CD8-positive, alpha-beta memory T cell (primary cell): ENCODE data around the gene GATA6. TPM values are rescaled to one million over a fixed set of nuclear protein-coding genes. Genes with fewer than 3 reads are reported as not detected.

Experiments
- CTCF ChIA-PET: fragments of 350-600 bp; sonication (Branson Sonifier 250); formaldehyde crosslinking; loops from one replicate; lab custom pipeline; 2021; ENCODE audit warnings: antibody characterized with exemption; lab: Charles Lee
- POLR2A ChIA-PET: fragments of 350-600 bp; sonication (Branson Sonifier 250); formaldehyde crosslinking; loops from one replicate; lab custom pipeline; 2021; ENCODE audit warnings: antibody characterized with exemption; lab: Charles Lee
- DNase-seq, 5 donors: peaks; one replicate each; pipeline versions ENCODE4 v3.0.0 to v3.0.0-alpha.2; 2020 to 2022; ENCODE audit warnings: mixed read lengths in 1 of 5
- H3K27ac ChIP-seq: one replicate; pipeline ENCODE4 v1.7.0; 2013; ENCODE audit warnings: low read depth, mild to moderate bottlenecking, low read length, moderate library complexity
- H3K27me3 ChIP-seq: 2 replicates; pipeline ENCODE4 v1.7.0; 2013; ENCODE audit warnings: low read length, mild to moderate bottlenecking; ENCODE audit not compliant: insufficient read depth, poor library complexity, severe bottlenecking
- H3K36me3 ChIP-seq: 2 replicates; pipeline ENCODE4 v1.7.0; 2013; ENCODE audit warnings: mild to moderate bottlenecking, low read length, moderate library complexity; ENCODE audit not compliant: insufficient read depth
- H3K4me1 ChIP-seq: 2 replicates; pipeline ENCODE4 v1.7.0; 2013; ENCODE audit warnings: mild to moderate bottlenecking, low read length, moderate library complexity; ENCODE audit not compliant: insufficient read depth
- H3K4me3 ChIP-seq: 2 replicates; pipeline ENCODE4 v1.7.0; 2013; ENCODE audit warnings: mild to moderate bottlenecking, low read length
- H3K9me3 ChIP-seq: 2 replicates; pipeline ENCODE4 v1.7.0; 2013; ENCODE audit warnings: mild to moderate bottlenecking, low read length
- H3K27ac Mint-ChIP-seq, 8 donors: one replicate each; pipeline ENCODE4 v1.8.0; 2020 to 2021; ENCODE audit warnings: mixed read lengths in 8 of 8, mild to moderate bottlenecking in 6 of 8, inconsistent platforms in 3 of 8, moderate library complexity in 3 of 8
- H3K27me3 Mint-ChIP-seq, 2 donors: one replicate each; pipeline ENCODE4 v1.8.0; 2020 to 2021; ENCODE audit warnings: mixed read lengths in 2 of 2, mild to moderate bottlenecking in 1 of 2, moderate library complexity in 1 of 2
- H3K36me3 Mint-ChIP-seq, 3 donors: one replicate each; pipeline ENCODE4 v1.8.0; 2020 to 2021; ENCODE audit warnings: mixed read lengths in 3 of 3, inconsistent platforms in 1 of 3, mild to moderate bottlenecking in 1 of 3
- H3K4me1 Mint-ChIP-seq, 3 donors: one replicate each; pipeline ENCODE4 v1.8.0; 2020 to 2021; ENCODE audit warnings: mixed read lengths in 3 of 3, inconsistent platforms in 1 of 3, mild to moderate bottlenecking in 1 of 3
- H3K4me3 Mint-ChIP-seq, 7 donors: one replicate each; pipeline ENCODE4 v1.8.0; 2020 to 2021; ENCODE audit warnings: mixed read lengths in 7 of 7, mild to moderate bottlenecking in 6 of 7, moderate library complexity in 4 of 7, inconsistent platforms in 2 of 7
- H3K9me3 Mint-ChIP-seq, 5 donors: one replicate each; pipeline ENCODE4 v1.8.0; 2020 to 2022; ENCODE audit warnings: mixed read lengths in 5 of 5, mild to moderate bottlenecking in 3 of 5, moderate library complexity in 2 of 5, inconsistent platforms in 1 of 5
- polyA plus RNA-seq: library from polyadenylated mRNA; unstranded; fragments of 300-500 nt; fragmentation: Illumina TruSeq; gene quantifications from one replicate; pipeline ENCODE4 v1.2.3, GENCODE V29; 2021
- total RNA-seq, 2 experiments: library from RNA; stranded (reverse); gene quantifications; one replicate each; pipeline ENCODE4 v1.2.3, GENCODE V29; 2021

GATA6 gene
- total and polyA plus RNA-seq, 3 experiments from 2014 or later = 0.04 to 0.32 (median 0.11) TPM

- H3K4me3 Mint-ChIP-seq = peak overlapping the region in 1 of 7 donors; percentile 0
- H3K27me3 ChIP-seq = peaks cover 50% of the 10 kb centered on the region
- no peaks in the 10 kb centered on the region for H3K9me3 ChIP-seq
- H3K9me3 Mint-ChIP-seq = peaks cover 0 to 8% (median 5%) of the 10 kb centered on the region in 5 donors
- H3K4me1 ChIP-seq = peaks cover 16% of the 10 kb centered on the region
- peak overlapping the region in 2 of 8 donors; percentile 0 to 21 for H3K27ac Mint-ChIP-seq
- no peaks in the 10 kb centered on the region for H3K36me3 Mint-ChIP-seq
- no peak overlapping the region for H3K27ac ChIP-seq
- POLR2A ChIA-PET = no interaction called here
- CTCF ChIA-PET = no interaction called here
- H3K27me3 Mint-ChIP-seq = peaks cover 54 to 81% of the 10 kb centered on the region in 2 donors
- H3K4me3 ChIP-seq = no peak overlapping the region
- H3K36me3 ChIP-seq = no peaks in the 10 kb centered on the region
- peaks cover 15 to 28% (median 20%) of the 10 kb centered on the region in 3 donors for H3K4me1 Mint-ChIP-seq
- no peak for DNase-seq
Observed at GRCh38 chr18:22163416-22164161, 5.8 kb upstream of the GATA6 start.

- H3K27me3 ChIP-seq = peaks cover 51% of the 10 kb centered on the region
Observed at GRCh38 chr18:22164337-22165048, 4.9 kb upstream of the GATA6 start.

GRCh38 chr18:22165049-22165602 lies 4.3 kb upstream of the GATA6 start:
- Histone ChIP-seq H3K36me3 (no peaks in the 10 kb centered on the region), H3K4me1 (peaks cover 21% of the 10 kb centered on the region), H3K4me3 (no peak overlapping the region), H3K9me3 (no peaks in the 10 kb centered on the region), H3K27me3 (peaks cover 56% of the 10 kb centered on the region), H3K27ac (no peak overlapping the region)
- CTCF ChIA-PET = no interaction called here
- Mint-ChIP-seq H3K9me3 (peaks cover 0 to 8% (median 5%) of the 10 kb centered on the region in 5 donors), H3K4me3 (peak overlapping the region; percentile 27 to 71 (median 67)), H3K27ac (peak overlapping the region in 1 of 8 donors; percentile 71), H3K4me1 (peaks cover 20 to 37% (median 21%) of the 10 kb centered on the region in 3 donors), H3K36me3 (peaks cover 0 to 1% (median 0%) of the 10 kb centered on the region in 3 donors), H3K27me3 (peaks cover 58 to 78% of the 10 kb centered on the region in 2 donors)
- DNase-seq = no peak
- POLR2A ChIA-PET = no interaction called here

More at GRCh38 chr18:22164337-22165048, 4.9 kb upstream of the GATA6 start:
- peak overlapping the region in 2 of 8 donors; percentile 0 to 21 for H3K27ac Mint-ChIP-seq
- H3K4me3 Mint-ChIP-seq = no peak overlapping the region
- DNase-seq = no peak
- ChIA-PET POLR2A (no interaction called here), CTCF (no interaction called here)
- H3K27me3 Mint-ChIP-seq = peaks cover 54 to 78% of the 10 kb centered on the region in 2 donors
- H3K9me3 ChIP-seq = no peaks in the 10 kb centered on the region
- peaks cover 0 to 1% (median 0%) of the 10 kb centered on the region in 3 donors for H3K36me3 Mint-ChIP-seq
- no peaks in the 10 kb centered on the region for H3K36me3 ChIP-seq
- no peak overlapping the region for H3K27ac ChIP-seq
- peaks cover 18 to 33% (median 21%) of the 10 kb centered on the region in 3 donors for H3K4me1 Mint-ChIP-seq
- peaks cover 0 to 8% (median 5%) of the 10 kb centered on the region in 5 donors for H3K9me3 Mint-ChIP-seq
- H3K4me1 ChIP-seq = peaks cover 17% of the 10 kb centered on the region
- H3K4me3 ChIP-seq = no peak overlapping the region

GRCh38 chr18:22165603-22166068 lies 3.8 kb upstream of the GATA6 start:
- Mint-ChIP-seq H3K4me1 (peaks cover 23 to 42% (median 25%) of the 10 kb centered on the region in 3 donors), H3K27ac (peak overlapping the region in 1 of 8 donors; percentile 71), H3K27me3 (peaks cover 63 to 78% of the 10 kb centered on the region in 2 donors), H3K36me3 (peaks cover 0 to 4% (median 0%) of the 10 kb centered on the region in 3 donors), H3K4me3 (peak overlapping the region in 2 of 7 donors; percentile 32 to 68), H3K9me3 (peaks cover 0 to 8% (median 5%) of the 10 kb centered on the region in 5 donors)
- Histone ChIP-seq H3K4me1 (peaks cover 21% of the 10 kb centered on the region), H3K9me3 (no peaks in the 10 kb centered on the region), H3K36me3 (no peaks in the 10 kb centered on the region), H3K27ac (no peak overlapping the region), H3K27me3 (peaks cover 59% of the 10 kb centered on the region), H3K4me3 (no peak overlapping the region)
- no peak for DNase-seq
- ChIA-PET POLR2A (no interaction called here), CTCF (no interaction called here)

GRCh38 chr18:22166069-22166950 lies 3.1 kb upstream of the GATA6 start:
- peaks cover 64% of the 10 kb centered on the region for H3K27me3 ChIP-seq
- H3K36me3 ChIP-seq = no peaks in the 10 kb centered on the region
- peaks cover 0 to 8% (median 5%) of the 10 kb centered on the region in 5 donors for H3K9me3 Mint-ChIP-seq
- H3K27ac Mint-ChIP-seq = peak overlapping the region in 3 of 8 donors; percentile 19 to 84 (median 34)
- peak overlapping the region in 6 of 7 donors; percentile 32 to 84 (median 42) for H3K4me3 Mint-ChIP-seq
- POLR2A ChIA-PET = interaction anchor here (0.7 to 1.2 kb wide), 2 partner anchors 126 to 188 kb away, joined by 3 to 4 read pairs; no protein-coding TSS in a partner anchor
- H3K27me3 Mint-ChIP-seq = peaks cover 65 to 77% of the 10 kb centered on the region in 2 donors
- H3K4me1 ChIP-seq = peaks cover 21% of the 10 kb centered on the region
- no peak overlapping the region for H3K4me3 ChIP-seq
- H3K4me1 Mint-ChIP-seq = peaks cover 23 to 46% (median 29%) of the 10 kb centered on the region in 3 donors
- CTCF ChIA-PET = no interaction called here
- peaks cover 0 to 4% (median 0%) of the 10 kb centered on the region in 3 donors for H3K36me3 Mint-ChIP-seq
- no peak for DNase-seq
- H3K9me3 ChIP-seq = no peaks in the 10 kb centered on the region
- no peak overlapping the region for H3K27ac ChIP-seq

- Histone ChIP-seq H3K27me3 (peaks cover 64% of the 10 kb centered on the region), H3K9me3 (no peaks in the 10 kb centered on the region), H3K27ac (no peak overlapping the region), H3K4me3 (no peak overlapping the region), H3K4me1 (peaks cover 21% of the 10 kb centered on the region), H3K36me3 (no peaks in the 10 kb centered on the region)
- Mint-ChIP-seq H3K9me3 (peaks cover 0 to 8% (median 5%) of the 10 kb centered on the region in 5 donors), H3K36me3 (peaks cover 0 to 4% (median 0%) of the 10 kb centered on the region in 3 donors), H3K27ac (peak overlapping the region in 2 of 8 donors; percentile 9 to 84), H3K4me1 (peaks cover 23 to 46% (median 29%) of the 10 kb centered on the region in 3 donors), H3K27me3 (peaks cover 63 to 72% of the 10 kb centered on the region in 2 donors), H3K4me3 (peak overlapping the region in 4 of 7 donors; percentile 19 to 84 (median 58))
- DNase-seq = no peak
- POLR2A ChIA-PET = interaction anchor here (0.7 to 1.2 kb wide), 2 partner anchors 126 to 187 kb away, joined by 3 to 4 read pairs; no protein-coding TSS in a partner anchor
- CTCF ChIA-PET = no interaction called here
Observed at GRCh38 chr18:22167091-22167470, 2.3 kb upstream of the GATA6 start.
